ENCODE measurements around the gene CNIH2.
"Not testable (repeated sequence)": the region's sequence is repeated elsewhere in the genome, so short reads cannot be mapped to it uniquely, and the experiment has no call there.

CNIH2 gene

GRCh38 chr11:66317322-66317722 lies 39.3 kb downstream of the CNIH2 start:
- TF ChIP-seq, protein P1, sequence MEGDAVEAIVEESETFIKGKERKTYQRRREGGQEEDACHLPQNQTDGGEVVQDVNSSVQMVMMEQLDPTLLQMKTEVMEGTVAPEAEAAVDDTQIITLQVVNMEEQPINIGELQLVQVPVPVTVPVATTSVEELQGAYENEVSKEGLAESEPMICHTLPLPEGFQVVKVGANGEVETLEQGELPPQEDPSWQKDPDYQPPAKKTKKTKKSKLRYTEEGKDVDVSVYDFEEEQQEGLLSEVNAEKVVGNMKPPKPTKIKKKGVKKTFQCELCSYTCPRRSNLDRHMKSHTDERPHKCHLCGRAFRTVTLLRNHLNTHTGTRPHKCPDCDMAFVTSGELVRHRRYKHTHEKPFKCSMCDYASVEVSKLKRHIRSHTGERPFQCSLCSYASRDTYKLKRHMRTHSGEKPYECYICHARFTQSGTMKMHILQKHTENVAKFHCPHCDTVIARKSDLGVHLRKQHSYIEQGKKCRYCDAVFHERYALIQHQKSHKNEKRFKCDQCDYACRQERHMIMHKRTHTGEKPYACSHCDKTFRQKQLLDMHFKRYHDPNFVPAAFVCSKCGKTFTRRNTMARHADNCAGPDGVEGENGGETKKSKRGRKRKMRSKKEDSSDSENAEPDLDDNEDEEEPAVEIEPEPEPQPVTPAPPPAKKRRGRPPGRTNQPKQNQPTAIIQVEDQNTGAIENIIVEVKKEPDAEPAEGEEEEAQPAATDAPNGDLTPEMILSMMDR (IDR thresholded peaks at IDR 0.05; ENCODE audit: extremely low read depth, insufficient read depth, missing control alignments) = no peak
- in situ Hi-C loops (cut with MboI; ENCODE audit: low pct_unique_long_range_greater_than_20kb, low sequenced_read_pairs, unreplicated experiment) = no loop called here
- DNase-seq (ENCODE audit: low spot score) = no peak

- no peak for DNase-seq (ENCODE audit: low spot score)
- in situ Hi-C loops (cut with MboI; ENCODE audit: low pct_unique_long_range_greater_than_20kb, low sequenced_read_pairs, unreplicated experiment) = no loop called here
Measured at GRCh38 chr11:66317723-66318599, 40.0 kb downstream of the CNIH2 start.

DNA sequence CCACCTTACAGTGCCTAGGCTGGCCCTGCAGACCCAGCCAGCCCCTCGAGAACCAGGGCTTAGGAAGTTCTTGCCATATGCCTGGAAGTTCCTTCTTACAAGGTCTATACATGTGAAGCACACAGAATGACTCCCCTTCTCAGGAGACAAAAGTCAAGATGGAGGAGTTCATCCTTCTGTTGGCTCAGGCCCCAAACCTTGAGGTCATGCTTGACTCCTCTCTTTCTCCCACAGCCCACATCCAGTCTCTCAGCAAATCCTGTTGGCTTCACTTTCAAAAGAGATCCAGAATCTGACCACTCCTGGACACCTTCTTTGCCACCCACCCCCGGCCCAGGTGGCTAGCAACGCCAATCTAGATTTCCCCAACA lies 40.6 kb downstream of the CNIH2 start:
- TF ChIP-seq, protein P1 (IDR thresholded peaks at IDR 0.05; ENCODE audit: extremely low read depth, insufficient read depth, missing control alignments) = no peak

More at GRCh38 chr11:66317723-66318599, 40.0 kb downstream of the CNIH2 start:
- TF ChIP-seq, protein P1 (IDR thresholded peaks at IDR 0.05; ENCODE audit: extremely low read depth, insufficient read depth, missing control alignments) = no peak

GRCh38 chr11:66320289-66320688 lies 42.3 kb downstream of the CNIH2 start:
- DNase-seq (ENCODE audit: low spot score); in situ Hi-C loops (cut with MboI; ENCODE audit: low pct_unique_long_range_greater_than_20kb, low sequenced_read_pairs, unreplicated experiment): not testable (repeated sequence)

More for the DNA sequence above, 40.6 kb downstream of the CNIH2 start:
- DNase-seq (ENCODE audit: low spot score) = no peak
- in situ Hi-C loops (cut with MboI; ENCODE audit: low pct_unique_long_range_greater_than_20kb, low sequenced_read_pairs, unreplicated experiment) = no loop called here

DNA sequence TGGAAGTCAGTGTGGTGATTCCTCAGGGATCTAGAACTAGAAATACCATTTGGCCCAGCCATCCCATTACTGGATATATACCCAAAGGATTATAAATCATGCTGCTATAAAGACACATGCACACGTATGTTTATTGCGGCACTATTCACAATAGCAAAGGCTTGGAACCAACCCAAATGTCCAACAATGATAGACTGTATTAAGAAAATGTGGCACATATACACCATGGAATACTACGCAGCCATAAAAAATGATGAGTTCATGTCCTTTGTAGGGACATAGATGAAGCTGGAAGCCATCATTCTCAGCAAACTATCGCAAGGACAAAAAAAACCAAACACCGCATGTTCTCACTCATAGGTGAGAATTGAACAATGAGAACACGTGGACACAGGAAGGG lies 42.8 kb downstream of the CNIH2 start:
- DNase-seq (ENCODE audit: low spot score); in situ Hi-C loops (cut with MboI; ENCODE audit: low pct_unique_long_range_greater_than_20kb, low sequenced_read_pairs, unreplicated experiment): not testable (repeated sequence)

DNA sequence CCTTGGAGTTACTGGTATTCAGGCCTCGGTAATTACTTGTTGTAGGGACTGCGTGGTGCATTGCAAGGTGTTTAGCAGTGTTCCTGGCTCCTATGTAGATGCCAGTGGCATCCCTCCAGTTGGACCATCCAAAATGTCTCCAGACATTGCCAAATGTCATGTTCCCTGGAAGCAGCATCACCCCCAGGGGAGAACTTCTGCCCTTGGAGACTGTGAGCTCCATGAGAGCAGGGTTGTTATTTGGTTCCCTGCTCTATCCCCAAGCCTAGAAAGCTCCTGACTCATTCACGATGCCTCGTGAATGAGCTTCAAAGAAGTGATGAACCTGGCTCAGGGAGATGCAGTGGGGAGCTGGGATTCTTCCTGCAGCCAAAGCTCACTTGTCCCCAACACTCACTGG lies 43.6 kb downstream of the CNIH2 start:
- in situ Hi-C loops (cut with MboI; ENCODE audit: low pct_unique_long_range_greater_than_20kb, low sequenced_read_pairs, unreplicated experiment) = no loop called here
- TF ChIP-seq, protein P1 (IDR thresholded peaks at IDR 0.05; ENCODE audit: extremely low read depth, insufficient read depth, missing control alignments) = no peak
- DNase-seq (ENCODE audit: low spot score) = no peak

DNA sequence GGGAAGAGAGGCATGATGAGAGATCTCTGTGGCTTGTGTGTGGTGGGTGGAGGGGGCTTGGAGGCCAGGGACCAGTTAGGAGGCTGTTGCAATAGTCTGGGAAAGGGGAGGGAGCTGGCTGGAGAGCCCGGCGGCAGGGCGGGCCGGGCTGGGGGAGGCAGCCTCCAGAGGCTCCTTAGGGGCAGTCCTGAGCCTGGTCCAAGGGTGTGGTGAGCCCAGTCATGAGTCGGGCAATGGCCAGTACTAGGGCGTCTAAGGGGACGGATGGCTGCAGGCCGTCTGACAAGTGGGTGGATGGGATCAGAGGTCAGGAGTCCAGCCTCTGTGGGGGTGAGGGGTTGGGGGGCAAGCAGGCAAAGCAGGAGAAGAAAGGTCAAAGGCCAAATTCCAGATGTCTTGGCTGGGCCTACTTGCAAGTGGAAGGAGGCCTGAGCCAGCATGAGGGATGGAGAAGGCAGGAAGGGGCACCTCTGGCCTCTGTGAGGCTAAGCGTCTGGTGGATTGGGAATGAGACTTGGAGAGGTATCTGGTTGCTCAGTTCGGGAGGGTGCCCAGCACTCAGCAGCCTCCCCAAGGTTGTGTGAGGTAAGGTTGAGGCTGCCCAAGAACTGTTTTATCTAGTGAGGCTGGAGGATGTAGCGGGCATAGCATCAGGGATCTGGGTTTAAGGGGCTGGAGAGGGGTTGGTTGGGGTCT lies 44.9 kb downstream of the CNIH2 start:
- TF ChIP-seq, protein P1 (IDR thresholded peaks at IDR 0.05; ENCODE audit: extremely low read depth, insufficient read depth, missing control alignments) = no peak
- no peak for DNase-seq (ENCODE audit: low spot score)
- in situ Hi-C loops (cut with MboI; ENCODE audit: low pct_unique_long_range_greater_than_20kb, low sequenced_read_pairs, unreplicated experiment) = no loop called here
